HG03045 (cell line): Measurements from ENCODE around the gene ACER2.
"Not testable (repeated sequence)": the region's sequence is repeated elsewhere in the genome, so short reads cannot be mapped to it uniquely, and the experiment has no call there.

ENCODE experiments used
- ATAC-seq: cut with Tn5 transposase; IDR thresholded peaks from one replicate; pipeline ENCODE4 v1.9.1; 2021; ENCODE audit warnings: mild to moderate bottlenecking, moderate library complexity; ENCODE audit not compliant: unreplicated experiment

ACER2 gene

GRCh38 chr9:19408693-19409400 lies at the start of gene ACER2:
Gene ACER2 (plus strand): TSS chr9:19409009. CDS start chr9:19409085, 76 bp downstream.
- ATAC-seq, result peak; percentile 93

GRCh38 chr9:19369107-19369506 lies 39.7 kb upstream of the ACER2 start:
- ATAC-seq, result no peak

GRCh38 chr9:19371942-19372341 lies 36.9 kb upstream of the ACER2 start:
- no peak for ATAC-seq

GRCh38 chr9:19372567-19372966 lies 36.2 kb upstream of the ACER2 start:
- no peak for ATAC-seq

GRCh38 chr9:19373527-19373926 lies 35.3 kb upstream of the ACER2 start:
- no peak for ATAC-seq

- ATAC-seq, result no peak
Measured at GRCh38 chr9:19375538-19375937, 33.3 kb upstream of the ACER2 start.

- no peak for ATAC-seq
Measured at GRCh38 chr9:19376931-19377330, 31.9 kb upstream of the ACER2 start.

GRCh38 chr9:19378164-19378563 lies 30.6 kb upstream of the ACER2 start:
- ATAC-seq, result no peak

- no peak for ATAC-seq
Measured at GRCh38 chr9:19378647-19379046, 30.2 kb upstream of the ACER2 start.

- no peak for ATAC-seq
Measured at GRCh38 chr9:19379283-19379682, 29.5 kb upstream of the ACER2 start.

GRCh38 chr9:19379697-19380046 lies 29.1 kb upstream of the ACER2 start:
- peak; percentile 40 for ATAC-seq

GRCh38 chr9:19380826-19381075 lies 28.1 kb upstream of the ACER2 start:
- ATAC-seq, result no peak

- no peak for ATAC-seq
Measured at GRCh38 chr9:19381656-19382055, 27.2 kb upstream of the ACER2 start.

- ATAC-seq, result not testable (repeated sequence)
Measured at GRCh38 chr9:19385212-19385611, 23.6 kb upstream of the ACER2 start.

- ATAC-seq, result no peak
Measured at GRCh38 chr9:19385786-19386501, 22.9 kb upstream of the ACER2 start.

GRCh38 chr9:19386502-19387044 lies 22.2 kb upstream of the ACER2 start:
- ATAC-seq, result no peak

- ATAC-seq, result no peak
Measured at GRCh38 chr9:19387317-19387716, 21.5 kb upstream of the ACER2 start.

GRCh38 chr9:19389539-19389938 lies 19.3 kb upstream of the ACER2 start:
- not testable (repeated sequence) for ATAC-seq

GRCh38 chr9:19397845-19398244 lies 11.0 kb upstream of the ACER2 start:
- no peak for ATAC-seq

- not testable (repeated sequence) for ATAC-seq
Measured at GRCh38 chr9:19403231-19403630, 5.6 kb upstream of the ACER2 start.

GRCh38 chr9:19404283-19405075 lies 4.3 kb upstream of the ACER2 start:
- no peak for ATAC-seq

- ATAC-seq, result no peak
Measured at GRCh38 chr9:19405771-19406170, 3.0 kb upstream of the ACER2 start.
